OCI-LY3 (cell line): ENCODE data around the gene RNF44.

Experiments
- EZH2phosphoT487 ChIP-seq: fragments of 200-600 bp; shearing (Covaris generic); IDR thresholded peaks from 2 replicates; pipeline ENCODE4 v1.6.1; 2018; ENCODE audit warnings: antibody characterized with exemption, mixed run types, low read depth
- TF ChIP-seq, protein P1 (sequence below): fragments of 200-600, 300-600 bp; sonication (generic); IDR thresholded peaks from 2 replicates; pipeline ENCODE4 v1.5.1; 2014; ENCODE audit warnings: antibody characterized with exemption, low read length, low read depth

DNA sequence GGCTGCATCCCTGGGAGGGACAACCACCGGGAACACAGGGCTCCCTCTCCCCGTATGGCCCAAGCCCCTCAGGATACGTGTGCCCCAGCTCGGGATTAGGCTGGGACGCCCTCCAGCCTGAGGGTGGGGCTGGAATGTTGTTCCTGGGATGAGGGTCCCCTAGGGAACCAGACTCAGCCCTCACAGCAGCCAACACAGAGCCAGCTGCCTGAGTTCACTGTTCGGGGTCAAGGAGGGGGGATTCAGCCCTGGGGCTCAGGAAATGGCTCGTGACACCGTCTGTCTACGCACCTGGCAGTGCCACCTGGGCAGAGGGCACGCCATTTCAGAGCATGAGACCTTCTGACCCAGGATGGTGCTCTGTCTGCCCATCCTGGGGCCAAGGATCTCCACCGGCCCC, 8.9 kb downstream of the RNF44 start:
- TF ChIP-seq, protein P1, sequence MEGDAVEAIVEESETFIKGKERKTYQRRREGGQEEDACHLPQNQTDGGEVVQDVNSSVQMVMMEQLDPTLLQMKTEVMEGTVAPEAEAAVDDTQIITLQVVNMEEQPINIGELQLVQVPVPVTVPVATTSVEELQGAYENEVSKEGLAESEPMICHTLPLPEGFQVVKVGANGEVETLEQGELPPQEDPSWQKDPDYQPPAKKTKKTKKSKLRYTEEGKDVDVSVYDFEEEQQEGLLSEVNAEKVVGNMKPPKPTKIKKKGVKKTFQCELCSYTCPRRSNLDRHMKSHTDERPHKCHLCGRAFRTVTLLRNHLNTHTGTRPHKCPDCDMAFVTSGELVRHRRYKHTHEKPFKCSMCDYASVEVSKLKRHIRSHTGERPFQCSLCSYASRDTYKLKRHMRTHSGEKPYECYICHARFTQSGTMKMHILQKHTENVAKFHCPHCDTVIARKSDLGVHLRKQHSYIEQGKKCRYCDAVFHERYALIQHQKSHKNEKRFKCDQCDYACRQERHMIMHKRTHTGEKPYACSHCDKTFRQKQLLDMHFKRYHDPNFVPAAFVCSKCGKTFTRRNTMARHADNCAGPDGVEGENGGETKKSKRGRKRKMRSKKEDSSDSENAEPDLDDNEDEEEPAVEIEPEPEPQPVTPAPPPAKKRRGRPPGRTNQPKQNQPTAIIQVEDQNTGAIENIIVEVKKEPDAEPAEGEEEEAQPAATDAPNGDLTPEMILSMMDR, result no peak
- TF ChIP-seq EZH2phosphoT487, result no peak
